HK-2 (cell line): Measurements from ENCODE around the gene TECPR1.

Experiments
- DNase-seq: peaks from one replicate; pipeline ENCODE4 v3.0.0-alpha.2; 2018; ENCODE audit not compliant: unreplicated experiment

The TECPR1 gene

GRCh38 chr7:98210513-98211220, 41.4 kb downstream of the TECPR1 start:
- DNase-seq: no peak

- no peak for DNase-seq
These were observed 42.7 kb downstream of the TECPR1 start for GRCh38 chr7:98209166-98209920.

- DNase-seq: no peak
These were observed 45.3 kb downstream of the TECPR1 start for GRCh38 chr7:98206451-98207330.

GRCh38 chr7:98205162-98205845, 46.7 kb downstream of the TECPR1 start:
- no peak for DNase-seq

- no peak for DNase-seq
These were observed 47.4 kb downstream of the TECPR1 start for GRCh38 chr7:98204670-98205069.

GRCh38 chr7:98203964-98204605, 47.9 kb downstream of the TECPR1 start:
- DNase-seq: no peak

- DNase-seq: no peak
These were observed 48.6 kb downstream of the TECPR1 start for GRCh38 chr7:98203261-98203963.

GRCh38 chr7:98202367-98203195, 49.5 kb downstream of the TECPR1 start:
- DNase-seq: no peak

- DNase-seq: no peak
These were observed 51.7 kb downstream of the TECPR1 start for GRCh38 chr7:98200364-98200763.

- DNase-seq: no peak
These were observed 52.9 kb downstream of the TECPR1 start for GRCh38 chr7:98199131-98199530.

- DNase-seq: no peak
These were observed 55.1 kb downstream of the TECPR1 start for GRCh38 chr7:98196706-98197605.

- DNase-seq: no peak
These were observed 57.2 kb downstream of the TECPR1 start for GRCh38 chr7:98194672-98195457.

- DNase-seq: no peak
These were observed 57.8 kb downstream of the TECPR1 start for GRCh38 chr7:98194186-98194585.

- DNase-seq: no peak
These were observed 58.4 kb downstream of the TECPR1 start for GRCh38 chr7:98193474-98194180.

- no peak for DNase-seq
These were observed 59.1 kb downstream of the TECPR1 start for GRCh38 chr7:98192781-98193457.

GRCh38 chr7:98191668-98192431, 60.2 kb downstream of the TECPR1 start:
- no peak for DNase-seq
